AG04449 (cell line): Measurements from ENCODE around the gene ZNF329.

ENCODE experiments used
- CTCF ChIA-PET: fragments of 350-600 bp; formaldehyde crosslinking; extraction: SDS; loops from one replicate; lab custom pipeline; 2021; ENCODE audit warnings: antibody characterized with exemption; lab: Yijun Ruan, JAX
- POLR2A ChIA-PET: fragments of 400-600, 350-600 bp; formaldehyde crosslinking; extraction: SDS; loops from one replicate; lab custom pipeline; 2020; ENCODE audit warnings: antibody characterized with exemption, inconsistent platforms; lab: Yijun Ruan, JAX
- DNase-seq: peaks from one replicate; pipeline ENCODE4 v3.0.0-alpha.2; 2010; ENCODE audit warnings: low read depth, low spot score
- H3K4me3 ChIP-seq: 2 replicates; pipeline ENCODE4 v1.5.1; 2011; ENCODE audit warnings: low read depth, mild to moderate bottlenecking, control low read depth, low read length
- CTCF ChIP-seq: IDR thresholded peaks from one replicate; pipeline ENCODE4 v1.5.1; 2011; ENCODE audit warnings: mild to moderate bottlenecking, moderate library complexity, low read length, control low read depth, inconsistent platforms; ENCODE audit not compliant: insufficient read depth; ENCODE audit errors: missing control alignments

Gene ZNF329

GRCh38 chr19:58181902-58182576 is 31.4 kb upstream of the ZNF329 start:
- CTCF ChIA-PET = interaction anchor here (1.1 kb wide), 1 partner anchor 163 kb away, joined by 3 read pairs; no protein-coding TSS in a partner anchor
- TF ChIP-seq CTCF = peak; percentile 21
- no peak for DNase-seq
- POLR2A ChIA-PET = no interaction called here
- peak overlapping the region; percentile 85 for H3K4me3 ChIP-seq

- H3K4me3 ChIP-seq = no peak overlapping the region
- ChIA-PET CTCF (no interaction called here), POLR2A (no interaction called here)
- DNase-seq = no peak
- no peak for TF ChIP-seq CTCF
Observed at GRCh38 chr19:58170860-58171259, 20.3 kb upstream of the ZNF329 start.

GRCh38 chr19:58166708-58167280 is 16.2 kb upstream of the ZNF329 start:
- CTCF ChIA-PET = interaction anchor here (1.4 kb wide), 1 partner anchor 11 kb away, joined by 6 read pairs; no protein-coding TSS in a partner anchor
- DNase-seq = no peak
- no peak overlapping the region for H3K4me3 ChIP-seq
- POLR2A ChIA-PET = no interaction called here
- no peak for TF ChIP-seq CTCF

GRCh38 chr19:58166268-58166667 is 15.7 kb upstream of the ZNF329 start:
- no peak overlapping the region for H3K4me3 ChIP-seq
- ChIA-PET POLR2A (no interaction called here), CTCF (interaction anchor here (1.4 kb wide), 1 partner anchor 11 kb away, joined by 6 read pairs; no protein-coding TSS in a partner anchor)
- no peak for DNase-seq
- TF ChIP-seq CTCF = no peak

GRCh38 chr19:58157045-58157728 is 6.6 kb upstream of the ZNF329 start:
- no peak overlapping the region for H3K4me3 ChIP-seq
- TF ChIP-seq CTCF = no peak
- no peak for DNase-seq
- ChIA-PET CTCF (interaction anchor here (1.2 to 1.8 kb wide), 2 partner anchors 362 to 420 kb away, joined by 4 to 7 read pairs; partner anchors contain the start of gene ZBTB45), POLR2A (no interaction called here)
